ENCODE data around the gene THAP7.
"Not testable (repeated sequence)": the region's sequence is repeated elsewhere in the genome, so short reads cannot be mapped to it uniquely, and the experiment has no call there.

The THAP7 gene

DNA sequence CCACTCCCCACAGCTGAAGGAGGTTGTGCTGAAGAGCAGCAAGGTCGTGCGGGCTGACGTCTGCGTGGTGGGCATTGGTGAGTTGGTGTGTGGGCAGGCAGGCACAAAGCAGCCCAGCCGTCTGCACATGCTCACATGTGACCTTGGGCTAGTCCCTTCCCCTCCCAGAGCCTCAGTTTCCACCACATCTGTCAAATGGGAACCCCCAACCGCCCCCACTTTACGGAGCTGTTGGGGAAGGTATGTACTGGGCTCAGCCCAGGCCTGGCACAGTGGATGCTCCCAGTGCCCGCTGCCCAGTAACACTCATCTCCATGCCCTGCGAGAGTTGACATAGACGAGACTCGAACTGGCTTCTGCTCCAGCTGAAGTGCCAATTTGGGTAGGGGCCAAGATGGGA, 24.9 kb downstream of the THAP7 start:
- DNase-seq = no peak

DNA sequence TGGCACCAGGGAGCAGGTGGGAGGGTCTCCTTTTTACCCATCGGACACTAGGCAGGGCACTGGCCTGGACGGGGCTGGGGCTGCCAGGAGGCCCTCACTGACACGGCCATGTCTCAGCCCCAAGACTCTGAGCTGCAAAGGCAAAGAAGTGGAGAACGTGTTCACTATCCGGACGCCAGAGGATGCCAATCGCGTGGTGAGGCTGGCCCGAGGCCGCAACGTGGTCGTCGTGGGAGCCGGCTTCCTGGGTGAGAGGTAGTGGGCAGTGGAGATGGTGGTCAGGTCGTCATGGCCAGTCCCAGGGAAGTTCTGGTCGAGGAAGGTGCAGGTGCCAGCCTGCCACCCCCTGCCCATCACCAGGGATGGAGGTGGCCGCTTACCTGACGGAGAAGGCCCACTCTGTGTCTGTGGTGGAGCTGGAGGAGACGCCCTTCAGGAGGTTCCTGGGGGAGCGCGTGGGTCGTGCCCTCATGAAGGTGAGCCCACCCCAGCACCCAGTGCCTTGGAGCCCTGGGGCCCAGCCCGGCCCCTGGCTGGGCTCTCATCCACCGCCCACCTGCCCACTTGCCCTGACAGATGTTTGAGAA, 25.5 kb downstream of the THAP7 start:
- no peak for DNase-seq

- no peak for DNase-seq
Measured at GRCh38 chr22:20975541-20976290, 26.2 kb downstream of the THAP7 start.

DNA sequence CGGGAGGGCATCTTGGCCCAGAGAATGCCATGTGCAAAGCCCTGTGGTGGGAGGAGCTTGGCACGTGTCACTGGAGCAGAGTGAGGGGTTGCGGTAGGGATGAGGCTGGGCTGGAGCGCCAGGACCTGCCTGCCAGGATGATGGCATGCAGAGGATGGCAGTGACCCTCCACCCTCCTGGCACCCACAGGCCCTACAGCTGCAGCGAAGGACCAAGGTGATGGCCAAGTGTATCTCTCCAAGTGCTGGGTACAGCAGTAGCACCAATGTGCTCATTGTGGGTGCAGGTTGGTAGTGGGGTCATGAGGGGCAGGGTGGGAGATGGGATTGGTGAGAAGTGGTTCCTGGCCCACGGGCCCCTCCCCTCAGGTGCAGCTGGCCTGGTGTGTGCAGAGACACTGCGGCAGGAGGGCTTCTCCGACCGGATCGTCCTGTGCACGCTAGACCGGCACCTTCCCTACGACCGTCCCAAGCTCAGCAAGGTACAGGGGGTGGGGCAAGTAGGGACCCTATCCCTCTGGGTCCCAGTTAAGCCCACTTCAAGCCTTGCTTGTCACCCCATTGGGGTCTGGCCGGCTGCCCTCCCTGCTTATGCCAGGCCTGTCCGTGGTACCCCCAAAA, 27.5 kb downstream of the THAP7 start:
- DNase-seq = no peak

DNA sequence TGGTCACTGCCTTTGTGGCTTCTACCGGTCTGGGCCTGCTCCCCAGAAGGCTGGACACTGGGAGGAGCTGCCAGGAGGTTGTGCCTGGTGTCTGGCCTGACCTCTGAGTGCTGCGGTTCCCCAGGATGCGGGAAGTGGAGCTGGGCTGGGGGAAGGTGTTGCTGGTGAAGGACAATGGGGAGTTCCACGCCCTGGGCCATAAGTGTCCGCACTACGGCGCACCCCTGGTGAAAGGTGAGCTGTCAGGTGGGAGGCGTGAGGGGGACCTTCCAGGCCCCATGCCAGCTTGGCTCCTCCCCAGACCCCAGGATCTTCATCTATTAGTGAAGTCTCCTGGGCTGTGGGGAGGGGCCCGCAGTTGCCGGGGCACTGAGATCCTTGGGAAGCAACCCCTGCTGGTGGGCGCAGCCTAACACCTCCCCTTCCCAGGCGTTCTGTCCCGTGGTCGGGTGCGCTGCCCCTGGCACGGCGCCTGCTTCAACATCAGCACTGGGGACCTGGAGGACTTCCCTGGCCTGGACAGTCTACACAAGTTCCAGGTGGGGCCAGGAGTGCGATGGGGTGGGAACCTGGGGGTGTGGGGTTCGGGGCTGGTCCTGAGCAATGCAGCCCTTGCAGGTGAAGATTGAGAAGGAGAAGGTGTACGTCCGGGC, 28.2 kb downstream of the THAP7 start:
- no peak for DNase-seq

DNA sequence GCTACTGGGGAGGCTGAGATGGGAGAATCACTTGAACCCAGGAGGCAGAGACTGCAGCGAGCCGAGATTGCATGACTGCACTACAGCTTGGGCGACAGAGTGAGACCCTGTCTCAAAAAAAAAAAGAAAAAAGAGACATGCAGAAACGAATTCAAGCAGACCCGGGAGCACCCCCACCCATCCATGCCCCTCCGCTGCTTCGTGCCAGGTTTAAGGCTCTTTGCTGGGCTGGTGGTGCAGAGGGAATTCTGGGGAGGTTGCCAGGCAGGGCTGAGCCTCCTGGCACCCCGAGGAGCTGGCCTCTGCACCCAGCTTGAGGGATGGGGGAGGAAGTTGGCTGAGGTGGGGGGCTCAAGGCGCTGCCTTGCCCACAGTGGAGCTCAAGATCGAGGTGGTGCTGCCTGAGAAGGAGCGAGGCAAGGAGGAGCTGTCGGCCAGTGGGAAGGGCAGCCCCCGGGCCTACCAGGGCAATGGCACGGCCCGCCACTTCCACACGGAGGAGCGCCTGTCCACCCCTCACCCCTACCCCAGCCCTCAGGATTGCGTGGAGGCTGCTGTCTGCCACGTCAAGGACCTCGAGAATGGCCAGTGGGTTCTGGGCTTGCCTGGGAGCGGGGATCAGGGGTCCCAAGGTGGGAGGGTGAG, 28.9 kb downstream of the THAP7 start:
- DNase-seq = no peak

- not testable (repeated sequence) for DNase-seq
Measured at GRCh38 chr22:20972014-20972694, 29.8 kb downstream of the THAP7 start.

- no peak for DNase-seq
Measured at GRCh38 chr22:20970939-20971657, 30.8 kb downstream of the THAP7 start.

- no peak for DNase-seq
Measured at GRCh38 chr22:20968281-20968977, 33.5 kb downstream of the THAP7 start.

GRCh38 chr22:20967697-20968211, 34.2 kb downstream of the THAP7 start:
- no peak for DNase-seq

DNA sequence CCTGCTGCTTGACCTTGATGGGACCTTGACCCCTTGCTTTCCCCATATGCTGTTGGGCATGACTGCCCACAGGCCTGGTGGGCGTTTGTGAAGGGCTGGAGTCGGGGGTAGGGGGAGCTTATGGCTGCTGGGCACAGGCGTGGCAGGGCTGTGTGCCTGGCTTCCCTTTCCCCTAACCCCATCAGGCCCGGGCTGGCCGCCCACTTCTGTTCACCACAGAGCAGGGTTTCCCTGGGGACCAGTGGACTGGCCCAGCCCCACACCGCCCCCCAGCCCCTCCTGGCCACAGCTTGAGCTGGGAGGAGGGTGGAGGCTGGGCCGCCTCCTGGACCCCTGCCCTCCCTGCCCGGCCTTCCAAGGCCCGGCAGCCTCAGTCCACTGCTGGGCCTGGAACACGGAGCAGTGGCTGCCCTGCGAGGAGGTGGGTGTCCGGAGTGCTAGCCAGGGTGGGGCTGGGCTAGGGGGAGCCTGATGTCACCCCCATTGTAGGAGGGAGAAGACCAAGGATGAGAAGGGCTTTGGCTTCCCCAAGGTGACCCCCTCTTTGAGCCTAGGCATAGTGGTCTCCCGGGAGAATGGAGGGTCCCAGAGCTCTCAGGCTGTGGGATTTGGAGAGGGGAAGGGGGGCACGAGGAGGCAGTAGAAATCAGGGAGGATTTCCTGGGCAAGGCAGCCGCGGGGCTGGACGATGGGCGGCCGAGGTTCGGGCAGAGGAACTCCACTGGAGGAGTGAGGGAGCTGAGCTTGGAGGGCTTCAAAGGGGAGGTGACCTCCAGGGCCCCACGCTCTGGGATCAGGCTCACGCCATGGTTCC, 34.8 kb downstream of the THAP7 start, which contains the start of gene AIFM3:
Gene AIFM3, plus strand, starts transcription at position 373 of the 814 bp plus-strand sequence. CDS start 690 bp downstream, outside the sequence.
- DNase-seq = no peak

- no peak for DNase-seq
Measured at GRCh38 chr22:20965888-20966855, 35.7 kb downstream of the THAP7 start.

GRCh38 chr22:20965104-20965887, 36.6 kb downstream of the THAP7 start:
- no peak for DNase-seq

- no peak for DNase-seq
Measured at GRCh38 chr22:20964799-20965103, 37.2 kb downstream of the THAP7 start.

DNA sequence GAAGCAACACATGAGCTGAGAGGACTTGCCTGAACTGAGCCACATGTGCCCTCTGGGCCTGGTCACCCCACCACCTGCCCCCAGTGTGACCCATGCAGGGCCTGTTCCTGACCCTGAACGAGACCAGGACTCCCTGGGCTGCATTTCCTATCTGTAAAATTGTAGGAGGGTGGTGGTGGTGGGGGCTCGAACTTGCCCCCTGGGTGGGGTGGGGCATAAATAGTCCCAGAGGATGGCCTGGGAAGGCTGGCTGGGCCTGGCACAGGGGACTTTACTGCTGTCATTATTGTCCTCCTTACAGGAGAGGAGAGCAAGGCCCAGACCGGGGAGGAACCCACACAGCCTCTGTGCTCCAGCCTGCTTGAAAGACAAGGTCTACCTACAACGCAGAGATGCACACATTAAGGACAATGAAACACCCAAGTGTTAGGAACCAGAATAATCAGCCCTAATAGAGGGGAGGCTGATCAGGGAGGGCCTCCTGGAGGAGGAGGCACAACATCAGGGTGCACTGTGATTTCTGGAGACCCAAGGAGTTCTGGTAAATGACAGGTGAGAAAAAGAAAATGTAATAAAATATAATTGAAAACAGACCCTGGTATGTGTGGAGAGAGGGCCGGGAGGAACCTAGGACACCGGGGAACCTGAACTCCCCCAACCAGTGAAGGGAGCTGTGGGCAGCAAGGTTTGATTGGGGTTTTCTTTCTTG, 37.7 kb downstream of the THAP7 start:
- no peak for DNase-seq

DNA sequence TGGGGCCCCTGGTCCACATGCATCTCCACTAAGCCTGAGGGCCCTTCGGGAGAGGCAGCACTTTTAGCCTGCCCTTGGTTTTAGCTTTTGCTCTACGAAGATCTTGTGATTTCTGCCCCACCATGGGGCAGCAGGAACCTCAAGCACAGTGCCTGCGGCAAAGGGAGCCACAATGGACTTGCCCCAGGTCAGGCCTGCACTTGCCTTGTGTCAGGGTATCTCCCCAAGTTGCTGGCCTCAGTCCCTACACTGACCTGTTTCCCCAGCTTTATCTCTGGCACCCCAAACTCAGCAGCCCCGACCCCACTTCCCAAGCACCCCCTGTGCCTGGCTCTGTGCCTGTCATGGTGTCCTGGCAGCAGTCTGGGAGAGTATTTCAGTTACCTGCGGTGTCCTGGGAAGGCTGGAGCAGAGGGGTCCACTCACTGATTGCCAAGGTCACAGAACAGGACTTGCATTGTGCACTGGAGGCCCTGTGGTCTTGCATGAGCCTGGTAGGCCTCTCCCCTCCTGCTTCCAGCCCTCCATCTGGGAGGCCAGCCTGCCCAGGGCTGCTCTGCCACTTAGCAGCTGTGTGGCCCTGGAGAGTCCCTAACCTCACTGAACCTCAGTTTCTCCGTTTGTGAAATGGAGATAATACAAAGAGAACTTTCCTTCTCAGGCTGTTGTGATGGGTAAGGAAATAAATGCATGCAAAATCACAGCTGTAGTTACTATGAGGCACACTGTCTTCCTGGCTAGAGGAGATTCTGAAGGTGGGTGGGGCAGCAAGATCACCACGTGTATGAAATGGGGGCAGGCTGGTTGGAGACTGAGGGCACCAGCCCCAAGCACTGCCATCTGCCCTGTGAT, 38.5 kb downstream of the THAP7 start:
- no peak for DNase-seq

All from NCI-H1694 treated with DMSO at 0.1 percent for 48 hours (cell line).